Astrocyte (in vitro differentiated cells and primary cell): ENCODE results near the gene JPH4. TPM values are rescaled to one million over a fixed set of nuclear protein-coding genes. Genes with fewer than 3 reads are reported as not detected.

Experiments
- DNase-seq: peaks from one replicate; pipeline ENCODE4 v3.0.0-alpha.2; 2010; ENCODE audit warnings: low read depth
- FAIRE-seq: peaks from 2 replicates; lab custom pipeline; 2011; peaks lifted over from hg19 to GRCh38; lab: Jason Lieb, UNC
- H2AFZ ChIP-seq: 2 replicates; pipeline ENCODE4 v1.6.0; 2012; ENCODE audit warnings: low read depth, low read length, inconsistent platforms
- H3K27ac ChIP-seq: 2 replicates; pipeline ENCODE4 v1.5.1; 2011; ENCODE audit warnings: low read depth, low read length, inconsistent platforms
- H3K27me3 ChIP-seq: 2 replicates; pipeline ENCODE4 v1.6.0; 2011; ENCODE audit warnings: low read length, inconsistent platforms; ENCODE audit not compliant: insufficient read depth
- H3K36me3 ChIP-seq: 2 replicates; pipeline ENCODE4 v1.5.1; 2011; ENCODE audit warnings: low read length, inconsistent platforms; ENCODE audit not compliant: insufficient read depth
- H3K4me1 ChIP-seq: 2 replicates; pipeline ENCODE4 v1.5.1; 2011; ENCODE audit warnings: low read length, inconsistent platforms; ENCODE audit not compliant: insufficient read depth
- H3K4me2 ChIP-seq: 2 replicates; pipeline ENCODE4 v1.6.0; 2012; ENCODE audit warnings: low read length, inconsistent platforms
- H3K4me3 ChIP-seq: 2 replicates; pipeline ENCODE4 v1.5.1; 2011; ENCODE audit warnings: low read depth, mild to moderate bottlenecking, low read length, inconsistent platforms; ENCODE audit not compliant: insufficient read depth
- H3K79me2 ChIP-seq: 2 replicates; pipeline ENCODE4 v1.6.0; 2012; ENCODE audit warnings: mild to moderate bottlenecking, low read length, inconsistent platforms; ENCODE audit not compliant: insufficient read depth
- H3K9ac ChIP-seq: 2 replicates; pipeline ENCODE4 v1.6.0; 2012; ENCODE audit warnings: mild to moderate bottlenecking, low read length, inconsistent platforms
- H3K9me3 ChIP-seq: 2 replicates; pipeline ENCODE4 v1.5.1; 2012; ENCODE audit warnings: low read depth, mild to moderate bottlenecking, low read length, inconsistent platforms; ENCODE audit not compliant: insufficient read depth
- H4K20me1 ChIP-seq: 2 replicates; pipeline ENCODE4 v1.6.0; 2012; ENCODE audit warnings: low read length, inconsistent platforms; ENCODE audit not compliant: insufficient read depth
- H3K27ac Mint-ChIP-seq: one replicate; pipeline ENCODE4 v1.8.0; 2021; ENCODE audit warnings: mild to moderate bottlenecking, mixed read lengths; ENCODE audit not compliant: unreplicated experiment
- H3K27me3 Mint-ChIP-seq: one replicate; pipeline ENCODE4 v1.8.0; 2021; ENCODE audit warnings: low read depth, mixed read lengths; ENCODE audit not compliant: unreplicated experiment
- H3K36me3 Mint-ChIP-seq: one replicate; pipeline ENCODE4 v1.8.0; 2021; ENCODE audit warnings: low read depth, mixed read lengths; ENCODE audit not compliant: unreplicated experiment
- H3K4me1 Mint-ChIP-seq: one replicate; pipeline ENCODE4 v1.8.0; 2021; ENCODE audit warnings: low read depth, mixed read lengths; ENCODE audit not compliant: unreplicated experiment
- H3K4me3 Mint-ChIP-seq: one replicate; pipeline ENCODE4 v1.8.0; 2021; ENCODE audit warnings: mild to moderate bottlenecking, moderate library complexity, mixed read lengths; ENCODE audit not compliant: unreplicated experiment
- H3K9me3 Mint-ChIP-seq: one replicate; pipeline ENCODE4 v1.8.0; 2021; ENCODE audit warnings: mild to moderate bottlenecking, mixed read lengths; ENCODE audit not compliant: unreplicated experiment
- EZH2 ChIP-seq: IDR thresholded peaks from 2 replicates; pipeline ENCODE4 v1.6.1; 2012; ENCODE audit warnings: mild to moderate bottlenecking, low read length, inconsistent platforms; ENCODE audit not compliant: insufficient read depth
- total RNA-seq: library from RNA; stranded (reverse); gene quantifications from 2 replicates; pipeline ENCODE4 v1.2.1, GENCODE V29; 2021
- TF ChIP-seq, protein P1 (sequence below): IDR thresholded peaks from 2 replicates; pipeline ENCODE4 v1.5.1; 2011; ENCODE audit warnings: low read depth, mild to moderate bottlenecking, inconsistent platforms, low read length, moderate library complexity; ENCODE audit not compliant: insufficient read depth

JPH4 gene
- total RNA-seq, 1 donor from 2014 or later = 1.1 TPM

GRCh38 chr14:23624830-23625404, 46.3 kb upstream of the JPH4 start:
- Histone ChIP-seq H3K9me3 (peaks cover 3% of the 10 kb centered on the region), H3K79me2 (no peaks in the 10 kb centered on the region), H3K36me3 (no peaks in the 10 kb centered on the region), H3K4me3 (no peak overlapping the region), H3K4me2 (no peak overlapping the region), H3K9ac (no peak overlapping the region), H4K20me1 (no peaks in the 10 kb centered on the region), H2AFZ (no peak overlapping the region), H3K27me3 (no peaks in the 10 kb centered on the region), H3K4me1 (no peaks in the 10 kb centered on the region), H3K27ac (no peak overlapping the region)
- Mint-ChIP-seq H3K9me3 (peaks cover 13% of the 10 kb centered on the region), H3K27me3 (peaks cover 25% of the 10 kb centered on the region), H3K36me3 (no peaks in the 10 kb centered on the region), H3K27ac (no peak overlapping the region), H3K4me1 (no peaks in the 10 kb centered on the region), H3K4me3 (no peak overlapping the region)
- DNase-seq (no peak), FAIRE-seq (no peak)
- TF ChIP-seq, protein P1, sequence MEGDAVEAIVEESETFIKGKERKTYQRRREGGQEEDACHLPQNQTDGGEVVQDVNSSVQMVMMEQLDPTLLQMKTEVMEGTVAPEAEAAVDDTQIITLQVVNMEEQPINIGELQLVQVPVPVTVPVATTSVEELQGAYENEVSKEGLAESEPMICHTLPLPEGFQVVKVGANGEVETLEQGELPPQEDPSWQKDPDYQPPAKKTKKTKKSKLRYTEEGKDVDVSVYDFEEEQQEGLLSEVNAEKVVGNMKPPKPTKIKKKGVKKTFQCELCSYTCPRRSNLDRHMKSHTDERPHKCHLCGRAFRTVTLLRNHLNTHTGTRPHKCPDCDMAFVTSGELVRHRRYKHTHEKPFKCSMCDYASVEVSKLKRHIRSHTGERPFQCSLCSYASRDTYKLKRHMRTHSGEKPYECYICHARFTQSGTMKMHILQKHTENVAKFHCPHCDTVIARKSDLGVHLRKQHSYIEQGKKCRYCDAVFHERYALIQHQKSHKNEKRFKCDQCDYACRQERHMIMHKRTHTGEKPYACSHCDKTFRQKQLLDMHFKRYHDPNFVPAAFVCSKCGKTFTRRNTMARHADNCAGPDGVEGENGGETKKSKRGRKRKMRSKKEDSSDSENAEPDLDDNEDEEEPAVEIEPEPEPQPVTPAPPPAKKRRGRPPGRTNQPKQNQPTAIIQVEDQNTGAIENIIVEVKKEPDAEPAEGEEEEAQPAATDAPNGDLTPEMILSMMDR = no peak
- no peak for TF ChIP-seq EZH2

DNA sequence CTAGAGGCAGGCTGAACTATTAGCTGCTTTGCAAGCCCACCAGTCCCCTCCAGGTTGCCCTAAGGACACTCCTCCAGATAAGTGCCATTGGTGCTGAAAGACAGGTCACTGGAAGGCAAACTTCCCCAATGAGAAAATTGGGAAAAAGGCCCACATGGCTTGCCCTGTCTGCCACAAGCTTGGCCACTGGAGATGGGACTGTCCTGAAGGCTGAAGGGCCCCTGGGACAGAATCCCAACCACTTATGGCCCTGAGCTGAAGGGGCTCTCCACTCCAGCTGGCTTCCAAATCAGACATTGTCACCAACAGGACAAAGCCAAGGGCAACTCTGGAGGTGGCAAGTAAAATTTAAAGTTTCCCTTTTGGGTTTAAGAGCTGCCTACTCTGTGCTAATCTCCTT, 45.4 kb upstream of the JPH4 start:
- no peaks in the 10 kb centered on the region for H4K20me1 ChIP-seq
- Mint-ChIP-seq H3K9me3 (peaks cover 16% of the 10 kb centered on the region), H3K36me3 (no peaks in the 10 kb centered on the region), H3K4me1 (no peaks in the 10 kb centered on the region), H3K27me3 (peaks cover 29% of the 10 kb centered on the region), H3K4me3 (no peak overlapping the region), H3K27ac (no peak overlapping the region)
- H3K27ac ChIP-seq = no peak overlapping the region
- no peaks in the 10 kb centered on the region for H3K27me3 ChIP-seq
- FAIRE-seq (no peak), DNase-seq (no peak)
- peaks cover 3% of the 10 kb centered on the region for H3K9me3 ChIP-seq
- no peaks in the 10 kb centered on the region for H3K36me3 ChIP-seq
- H3K4me2 ChIP-seq = no peak overlapping the region
- no peak overlapping the region for H3K9ac ChIP-seq
- H3K4me1 ChIP-seq = no peaks in the 10 kb centered on the region
- no peak overlapping the region for H3K4me3 ChIP-seq
- H3K79me2 ChIP-seq = no peaks in the 10 kb centered on the region
- no peak overlapping the region for H2AFZ ChIP-seq
- TF ChIP-seq, protein P1 = no peak
- TF ChIP-seq EZH2 = no peak

GRCh38 chr14:23622990-23623389, 44.4 kb upstream of the JPH4 start:
- Mint-ChIP-seq H3K27me3 (peaks cover 31% of the 10 kb centered on the region), H3K9me3 (peaks cover 16% of the 10 kb centered on the region)

More at GRCh38 chr14:23622990-23623389, 44.4 kb upstream of the JPH4 start:
- Histone ChIP-seq H3K9me3 (peaks cover 3% of the 10 kb centered on the region), H3K4me1 (no peaks in the 10 kb centered on the region), H3K4me2 (no peak overlapping the region), H4K20me1 (no peaks in the 10 kb centered on the region), H3K9ac (no peak overlapping the region), H3K79me2 (no peaks in the 10 kb centered on the region), H3K27ac (no peak overlapping the region), H2AFZ (no peak overlapping the region), H3K4me3 (no peak overlapping the region), H3K36me3 (no peaks in the 10 kb centered on the region), H3K27me3 (no peaks in the 10 kb centered on the region)
- H3K36me3 Mint-ChIP-seq = no peaks in the 10 kb centered on the region
- DNase-seq (no peak), FAIRE-seq (no peak)
- H3K4me1 Mint-ChIP-seq = no peaks in the 10 kb centered on the region
- no peak for TF ChIP-seq EZH2
- TF ChIP-seq, protein P1 = no peak
- H3K27ac Mint-ChIP-seq = no peak overlapping the region
- no peak overlapping the region for H3K4me3 Mint-ChIP-seq
